DND-41 (cell line): ENCODE data around the gene NDRG3.

Source experiments
- ATAC-seq: fragments of 200-7000 bp; cut with Tn5 transposase; 3 replicates; pipeline ENCODE4 v1.9.1; 2021; ENCODE audit warnings: low read depth; ENCODE audit not compliant: insufficient read depth
- DNase-seq: peaks from one replicate; pipeline ENCODE4 v3.0.0-alpha.2; 2020
- H2AFZ ChIP-seq: 2 replicates; pipeline ENCODE4 v1.6.0; 2012; ENCODE audit warnings: low read depth, low read length
- H3K27ac ChIP-seq: 2 replicates; pipeline ENCODE4 v1.5.1; 2012; ENCODE audit warnings: low read length, inconsistent platforms
- H3K27me3 ChIP-seq: fragments of 200-600 bp; sonication (generic); 2 replicates; pipeline ENCODE4 v1.6.0; 2012; ENCODE audit warnings: low read length, mild to moderate bottlenecking, inconsistent platforms; ENCODE audit not compliant: insufficient read depth, poor library complexity
- H3K36me3 ChIP-seq: 2 replicates; pipeline ENCODE4 v1.5.1; 2012; ENCODE audit warnings: low read length, inconsistent platforms; ENCODE audit not compliant: insufficient read depth
- H3K4me1 ChIP-seq: 2 replicates; pipeline ENCODE4 v1.5.1; 2012; ENCODE audit warnings: mild to moderate bottlenecking, low read length; ENCODE audit not compliant: insufficient read depth
- H3K4me2 ChIP-seq: 2 replicates; pipeline ENCODE4 v1.6.0; 2012; ENCODE audit warnings: mild to moderate bottlenecking, moderate library complexity, low read length, inconsistent platforms; ENCODE audit not compliant: insufficient read depth
- H3K4me3 ChIP-seq, 2 experiments: fragments of 200-600 bp in 1 of 2; shearing (Covaris generic) in 1 of 2; 2 replicates each; pipeline ENCODE4 v1.5.1; 2012 to 2016; ENCODE audit warnings: inconsistent platforms in 2 of 2, low read length in 2 of 2, mild to moderate bottlenecking in 2 of 2, low read depth in 1 of 2, moderate library complexity in 1 of 2
- H3K79me2 ChIP-seq: 2 replicates; pipeline ENCODE4 v1.6.0; 2012; ENCODE audit warnings: low read length, inconsistent platforms; ENCODE audit not compliant: insufficient read depth
- H3K9ac ChIP-seq: 2 replicates; pipeline ENCODE4 v1.6.0; 2012; ENCODE audit warnings: low read depth, mild to moderate bottlenecking, inconsistent platforms, low read length, moderate library complexity
- H3K9me3 ChIP-seq: 2 replicates; pipeline ENCODE4 v1.5.1; 2012; ENCODE audit warnings: low read length, moderate library complexity, mild to moderate bottlenecking, inconsistent platforms; ENCODE audit not compliant: insufficient read depth, severe bottlenecking
- H4K20me1 ChIP-seq: 2 replicates; pipeline ENCODE4 v1.6.0; 2012; ENCODE audit warnings: low read length; ENCODE audit not compliant: insufficient read depth
- EZH2 ChIP-seq: IDR thresholded peaks from 3 replicates; pipeline ENCODE4 v1.6.1; 2012; ENCODE audit warnings: borderline replicate concordance, low read depth, mild to moderate bottlenecking, moderate library complexity, low read length, inconsistent platforms; ENCODE audit not compliant: severe bottlenecking
- TF ChIP-seq, protein P1 (sequence below): IDR thresholded peaks from 2 replicates; pipeline ENCODE4 v1.5.1; 2012; ENCODE audit warnings: borderline replicate concordance, low read length, moderate library complexity, mild to moderate bottlenecking; ENCODE audit not compliant: poor library complexity, severe bottlenecking; ENCODE audit errors: extremely low read depth

The NDRG3 gene

DNA sequence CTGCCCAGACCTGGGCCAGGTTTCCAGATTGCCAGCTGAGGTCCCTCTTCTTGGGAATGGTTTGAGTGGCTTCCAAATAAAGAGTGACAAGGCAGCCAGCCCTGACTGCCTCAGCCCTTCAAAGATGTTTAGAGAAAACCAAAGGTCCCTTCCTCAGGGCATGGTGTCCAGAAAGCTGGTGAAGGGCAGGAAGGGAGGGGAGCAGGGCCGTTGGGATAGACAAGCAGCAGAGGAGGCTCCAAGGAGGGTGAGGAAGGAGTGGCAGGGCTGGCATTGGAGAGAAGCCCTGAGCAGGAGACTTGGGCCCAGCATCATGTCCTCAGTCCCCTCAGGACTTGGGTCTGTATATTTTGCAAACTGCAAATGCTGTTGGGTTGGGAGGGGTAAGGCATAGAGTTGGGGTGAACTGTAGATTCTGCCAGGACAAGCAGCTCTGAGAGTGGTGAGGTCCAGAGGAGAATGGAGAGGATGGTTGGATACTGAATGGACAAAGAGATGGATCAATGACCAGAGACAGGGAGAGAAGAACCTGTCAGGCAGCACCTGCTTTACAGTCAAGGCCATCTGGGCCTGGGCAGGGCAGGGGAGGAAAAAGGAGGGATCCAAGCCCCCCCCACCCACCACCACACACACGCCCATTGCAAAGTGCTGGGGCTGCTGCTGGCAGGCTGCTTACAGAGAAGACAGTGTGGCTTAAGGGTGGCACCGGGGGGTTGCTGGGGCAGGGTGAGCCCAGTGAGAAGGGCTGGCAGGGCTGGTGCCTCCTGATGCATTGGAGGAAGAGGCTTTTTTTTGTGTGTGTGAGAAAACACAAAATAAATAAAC is 33.2 kb upstream of the NDRG3 start:
- Histone ChIP-seq H3K4me3 (no peak overlapping the region), H3K4me1 (peaks cover 6% of the 10 kb centered on the region), H3K9ac (no peak overlapping the region), H3K27me3 (no peaks in the 10 kb centered on the region), H3K36me3 (peaks cover 13% of the 10 kb centered on the region), H3K27ac (no peak overlapping the region), H3K79me2 (no peaks in the 10 kb centered on the region), H3K9me3 (no peaks in the 10 kb centered on the region), H3K4me2 (no peak overlapping the region), H4K20me1 (no peaks in the 10 kb centered on the region; the same call in 1 of the 2 replicates), H2AFZ (no peak overlapping the region)
- DNase-seq (no peak), ATAC-seq (peak; percentile 36; the same call in 2 of the 3 replicates)
- no peak for TF ChIP-seq EZH2
- TF ChIP-seq, protein P1, sequence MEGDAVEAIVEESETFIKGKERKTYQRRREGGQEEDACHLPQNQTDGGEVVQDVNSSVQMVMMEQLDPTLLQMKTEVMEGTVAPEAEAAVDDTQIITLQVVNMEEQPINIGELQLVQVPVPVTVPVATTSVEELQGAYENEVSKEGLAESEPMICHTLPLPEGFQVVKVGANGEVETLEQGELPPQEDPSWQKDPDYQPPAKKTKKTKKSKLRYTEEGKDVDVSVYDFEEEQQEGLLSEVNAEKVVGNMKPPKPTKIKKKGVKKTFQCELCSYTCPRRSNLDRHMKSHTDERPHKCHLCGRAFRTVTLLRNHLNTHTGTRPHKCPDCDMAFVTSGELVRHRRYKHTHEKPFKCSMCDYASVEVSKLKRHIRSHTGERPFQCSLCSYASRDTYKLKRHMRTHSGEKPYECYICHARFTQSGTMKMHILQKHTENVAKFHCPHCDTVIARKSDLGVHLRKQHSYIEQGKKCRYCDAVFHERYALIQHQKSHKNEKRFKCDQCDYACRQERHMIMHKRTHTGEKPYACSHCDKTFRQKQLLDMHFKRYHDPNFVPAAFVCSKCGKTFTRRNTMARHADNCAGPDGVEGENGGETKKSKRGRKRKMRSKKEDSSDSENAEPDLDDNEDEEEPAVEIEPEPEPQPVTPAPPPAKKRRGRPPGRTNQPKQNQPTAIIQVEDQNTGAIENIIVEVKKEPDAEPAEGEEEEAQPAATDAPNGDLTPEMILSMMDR: no peak

DNA sequence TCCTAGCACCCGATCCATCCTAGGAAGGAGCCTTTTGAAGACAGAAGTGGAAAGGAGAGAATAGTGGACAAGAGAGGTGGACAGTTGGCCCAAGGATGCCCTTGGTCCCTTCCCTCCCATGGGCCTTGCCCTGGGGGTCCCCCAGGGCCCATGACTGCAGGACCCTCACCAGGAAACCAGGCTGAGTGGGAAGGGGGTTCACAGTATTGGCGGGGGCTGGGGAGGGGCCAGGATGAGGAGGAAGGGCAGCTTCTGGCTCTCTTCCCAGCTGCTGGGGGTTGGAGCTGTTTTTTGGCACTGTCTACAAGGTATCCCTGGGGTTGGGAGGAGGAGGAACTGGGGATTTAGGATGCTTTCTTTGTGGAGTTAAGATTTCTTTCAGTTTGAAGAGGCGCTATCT is 31.7 kb upstream of the NDRG3 start:
- Histone ChIP-seq H3K4me1 (peaks cover 13% of the 10 kb centered on the region), H3K9ac (no peak overlapping the region), H2AFZ (no peak overlapping the region), H3K4me3 (no peak overlapping the region), H4K20me1 (no peaks in the 10 kb centered on the region; the same call in 1 of the 2 replicates), H3K36me3 (peaks cover 4% of the 10 kb centered on the region; the same call in 1 of the 2 replicates), H3K27me3 (no peaks in the 10 kb centered on the region), H3K79me2 (peaks cover 10% of the 10 kb centered on the region), H3K27ac (no peak overlapping the region), H3K9me3 (no peaks in the 10 kb centered on the region), H3K4me2 (no peak overlapping the region)
- ATAC-seq (no peak), DNase-seq (no peak)
- TF ChIP-seq, protein P1: no peak
- TF ChIP-seq EZH2: no peak

DNA sequence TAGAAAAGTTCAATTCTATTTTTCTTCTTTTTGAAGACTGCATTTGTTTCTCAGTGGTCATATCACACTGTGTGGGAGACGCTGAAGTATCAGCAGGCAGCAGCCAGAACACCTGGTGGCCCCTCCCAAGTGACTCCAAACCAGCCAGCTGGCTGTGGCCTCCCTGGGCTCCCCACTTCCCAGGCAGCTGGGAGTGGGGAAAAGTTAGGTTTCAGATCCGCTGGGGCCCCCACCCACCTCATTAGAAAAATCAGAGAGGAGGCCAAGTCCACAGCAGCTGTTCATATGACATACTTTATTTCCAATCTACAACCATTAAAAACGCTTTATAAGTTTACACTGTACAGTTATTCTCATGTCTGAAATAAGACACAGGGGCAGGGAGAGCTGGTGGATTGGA is 31.3 kb upstream of the NDRG3 start:
- H3K4me3 ChIP-seq: no peak overlapping the region
- no peaks in the 10 kb centered on the region for H3K27me3 ChIP-seq
- H3K27ac ChIP-seq: no peak overlapping the region
- H3K4me1 ChIP-seq: peaks cover 17% of the 10 kb centered on the region
- no peak overlapping the region for H3K9ac ChIP-seq
- no peak for ATAC-seq
- peaks cover 4% of the 10 kb centered on the region; the same call in 1 of the 2 replicates for H3K36me3 ChIP-seq
- H2AFZ ChIP-seq: no peak overlapping the region
- H4K20me1 ChIP-seq: no peaks in the 10 kb centered on the region; the same call in 1 of the 2 replicates
- no peaks in the 10 kb centered on the region for H3K9me3 ChIP-seq
- DNase-seq: no peak
- peaks cover 14% of the 10 kb centered on the region for H3K79me2 ChIP-seq
- TF ChIP-seq, protein P1: no peak
- no peak for TF ChIP-seq EZH2
- H3K4me2 ChIP-seq: no peak overlapping the region
